PC-9 (cell line): Measurements from ENCODE around the gene MLST8. TPM values are rescaled to one million over a fixed set of nuclear protein-coding genes. Genes with fewer than 3 reads are reported as not detected.

Source experiments
- BruUV-seq: library from RNA; stranded (reverse); fragments of 400-500 nt; replicated peaks from 2 replicates; lab custom pipeline; 2021; lab: Mats Ljungman, UMichigan
- CTCF ChIA-PET: fragments of 300-600 bp; sonication (Branson Sonifier 250); formaldehyde crosslinking; loops from one replicate; lab custom pipeline; 2022; ENCODE audit warnings: antibody characterized with exemption; lab: Charles Lee
- POLR2A ChIA-PET: fragments of 300-600 bp; sonication (Branson Sonifier 250); formaldehyde crosslinking; loops from one replicate; lab custom pipeline; 2022; ENCODE audit warnings: antibody characterized with exemption; ENCODE audit not compliant: unreplicated experiment; lab: Charles Lee
- DNase-seq, 2 experiments: peaks; one replicate each; pipeline versions ENCODE4 v3.0.0 to v3.0.0-alpha.2; 2015 to 2022; ENCODE audit warnings: mixed read lengths in 1 of 2
- H2AFZ ChIP-seq: fragments of 200-600 bp; sonication (generic); 2 replicates; pipeline ENCODE4 v1.8.1; 2017; ENCODE audit warnings: antibody characterized with exemption
- H3F3A ChIP-seq: fragments of 200-600 bp; sonication (generic); 2 replicates; pipeline ENCODE4 v1.8.1; 2017; ENCODE audit warnings: antibody characterized with exemption, mild to moderate bottlenecking, low read depth; ENCODE audit not compliant: insufficient read depth
- H3K27ac ChIP-seq: fragments of 200-600 bp; sonication (generic); 2 replicates; pipeline ENCODE4 v1.6.1; 2016; ENCODE audit warnings: mixed run types
- H3K27me3 ChIP-seq: fragments of 200-600 bp; sonication (generic); 2 replicates; pipeline ENCODE4 v1.6.1; 2016; ENCODE audit warnings: low read depth, mixed run types; ENCODE audit not compliant: insufficient read depth
- H3K36me3 ChIP-seq: fragments of 200-600 bp; sonication (generic); 2 replicates; pipeline ENCODE4 v1.6.1; 2016; ENCODE audit warnings: low read depth, mixed run types
- H3K4me1 ChIP-seq: fragments of 200-600 bp; sonication (generic); replicated peaks from 2 replicates; pipeline ENCODE4 v1.6.1; 2016; ENCODE audit warnings: mixed run types; ENCODE audit not compliant: insufficient read depth
- H3K4me2 ChIP-seq: fragments of 200-600 bp; sonication (generic); 2 replicates; pipeline ENCODE4 v1.6.1; 2017; ENCODE audit warnings: mixed run types
- H3K4me3 ChIP-seq: fragments of 200-600 bp; sonication (generic); 2 replicates; pipeline ENCODE4 v1.6.1; 2016; ENCODE audit warnings: mixed run types
- H3K79me2 ChIP-seq: fragments of 200-600 bp; sonication (generic); 2 replicates; pipeline ENCODE4 v1.6.1; 2017; ENCODE audit warnings: low read depth, mixed run types
- H3K9me2 ChIP-seq: fragments of 200-600 bp; sonication (generic); 2 replicates; pipeline ENCODE4 v1.8.1; 2017; ENCODE audit warnings: mild to moderate bottlenecking; ENCODE audit not compliant: insufficient read depth
- H3K9me3 ChIP-seq: fragments of 200-600 bp; sonication (generic); 2 replicates; pipeline ENCODE4 v1.8.1; 2016; ENCODE audit warnings: low read depth; ENCODE audit not compliant: insufficient read depth
- H4K20me1 ChIP-seq: fragments of 200-600 bp; sonication (generic); 2 replicates; pipeline ENCODE4 v1.8.1; 2017; ENCODE audit not compliant: insufficient read depth
- CTCF ChIP-seq: fragments of 200-600 bp; sonication (generic); conservative IDR thresholded peaks from 2 replicates; pipeline ENCODE4 v1.6.1; 2017; ENCODE audit warnings: mixed run types, antibody characterized with exemption, mild to moderate bottlenecking, moderate library complexity
- EZH2 ChIP-seq: fragments of 200-600 bp; sonication (generic); IDR thresholded peaks from 2 replicates; pipeline ENCODE4 v1.8.0; 2017; ENCODE audit warnings: antibody characterized with exemption, low read depth
- intact Hi-C: fragments of 100-400 bp; cut with micrococcal nuclease; formaldehyde crosslinking; loops from one replicate; pipeline ENCODE4 v1.10.0; 2022; ENCODE audit not compliant: unreplicated experiment
- total RNA-seq: library from RNA; stranded (reverse); gene quantifications from 2 replicates; pipeline ENCODE4 v1.2.3, GENCODE V29; 2021

Gene MLST8
- total RNA-seq, 1 experiment from 2014 or later, result 66.3 TPM

GRCh38 chr16:2159175-2159838 is 45.9 kb upstream of the MLST8 start:
- intact Hi-C loops, result no loop called here
- no peak overlapping the region for H3K4me2 ChIP-seq
- peaks cover 7% of the 10 kb centered on the region for H3K36me3 ChIP-seq
- H2AFZ ChIP-seq, result no peak overlapping the region
- no peaks in the 10 kb centered on the region for H3K9me3 ChIP-seq
- BruUV-seq, result no TSS peak
- peaks cover 45% of the 10 kb centered on the region for H3K4me1 ChIP-seq
- peaks cover 71% of the 10 kb centered on the region for H4K20me1 ChIP-seq
- peaks cover 80% of the 10 kb centered on the region for H3K79me2 ChIP-seq
- CTCF ChIA-PET, result interaction anchor here (0.6 kb wide), 4 partner anchors 92 to 177 kb away, joined by 3 to 13 read pairs (median 6); partner anchors contain the start of gene ECI1
- peak in 1 of 2 experiments; percentile 72 for DNase-seq
- H3K9me2 ChIP-seq, result no peaks in the 10 kb centered on the region
- TF ChIP-seq CTCF (no peak), EZH2 (no peak)
- H3F3A ChIP-seq, result peaks cover 34% of the 10 kb centered on the region
- H3K27ac ChIP-seq, result no peak overlapping the region
- H3K4me3 ChIP-seq, result no peak overlapping the region
- POLR2A ChIA-PET, result no interaction called here
- no peaks in the 10 kb centered on the region for H3K27me3 ChIP-seq

GRCh38 chr16:2160915-2161551 is 44.2 kb upstream of the MLST8 start:
- Histone ChIP-seq H3K79me2 (peaks cover 81% of the 10 kb centered on the region), H3K27me3 (no peaks in the 10 kb centered on the region), H3K36me3 (no peaks in the 10 kb centered on the region), H3K4me1 (peaks cover 49% of the 10 kb centered on the region), H3F3A (peaks cover 31% of the 10 kb centered on the region), H3K27ac (no peak overlapping the region), H2AFZ (no peak overlapping the region), H3K9me3 (no peaks in the 10 kb centered on the region), H3K9me2 (no peaks in the 10 kb centered on the region), H3K4me3 (no peak overlapping the region), H4K20me1 (peaks cover 75% of the 10 kb centered on the region), H3K4me2 (no peak overlapping the region)
- BruUV-seq, result no TSS peak
- intact Hi-C loops, result no loop called here
- no peak for DNase-seq
- no peak for TF ChIP-seq CTCF
- POLR2A ChIA-PET, result no interaction called here
- CTCF ChIA-PET, result no interaction called here

- H3K79me2 ChIP-seq, result peaks cover 80% of the 10 kb centered on the region
- H3K4me1 ChIP-seq, result peaks cover 52% of the 10 kb centered on the region
- H3K4me2 ChIP-seq, result peak overlapping the region; percentile 66
- no peak for DNase-seq
- ChIA-PET POLR2A (no interaction called here), CTCF (no interaction called here)
- H3K27ac ChIP-seq, result peak overlapping the region; percentile 74
- TF ChIP-seq EZH2 (no peak), CTCF (no peak)
- no peaks in the 10 kb centered on the region for H3K36me3 ChIP-seq
- peaks cover 36% of the 10 kb centered on the region for H3F3A ChIP-seq
- no peaks in the 10 kb centered on the region for H3K9me3 ChIP-seq
- no peak overlapping the region for H2AFZ ChIP-seq
- H4K20me1 ChIP-seq, result peaks cover 74% of the 10 kb centered on the region
- intact Hi-C loops, result no loop called here
- H3K4me3 ChIP-seq, result no peak overlapping the region; the same call in 1 of the 2 replicates
- no peaks in the 10 kb centered on the region for H3K27me3 ChIP-seq
- H3K9me2 ChIP-seq, result no peaks in the 10 kb centered on the region
- no TSS peak for BruUV-seq
These were observed 43.3 kb upstream of the MLST8 start for GRCh38 chr16:2161911-2162310.
